ENCODE results near the gene DCUN1D3. TPM values are rescaled to one million over a fixed set of nuclear protein-coding genes. Genes with fewer than 3 reads are reported as not detected.

DCUN1D3 gene
- polyA plus RNA-seq, 1 donor (not counting 4 experiments of a cell fraction or from before 2014, with no cell fraction given), result 9.4 TPM

DNA sequence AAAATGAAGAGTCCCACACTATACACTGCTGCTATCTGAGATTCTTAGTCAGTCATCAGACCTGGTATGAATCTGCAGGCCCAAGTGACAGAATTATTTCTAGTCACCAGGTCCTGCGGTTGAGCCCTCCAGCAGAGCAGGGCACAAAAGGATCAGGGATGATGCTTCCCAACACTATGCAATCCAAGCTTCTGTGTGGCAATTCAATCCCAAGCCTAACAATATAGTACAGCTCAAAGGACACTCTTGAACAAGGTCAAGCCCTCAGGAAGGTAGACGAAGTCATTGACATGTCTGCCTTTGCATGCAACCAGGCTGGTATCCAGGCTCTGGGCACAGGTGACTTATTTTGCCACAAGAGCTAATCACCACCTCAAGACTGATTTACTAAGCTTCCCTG lies 5.8 kb downstream of the DCUN1D3 start:
- Histone ChIP-seq H3K4me1 (ENCODE audit: control insufficient read depth, extremely low read depth, insufficient read depth, low read length) (peaks cover 24% of the 10 kb centered on the region), H3K79me2 (ENCODE audit: control insufficient read depth, insufficient read depth, low read length) (peaks cover 94% of the 10 kb centered on the region), H3K9me3 (ENCODE audit: control insufficient read depth, low read depth, low read length) (no peaks in the 10 kb centered on the region), H3K4me2 (ENCODE audit: control insufficient read depth, extremely low read depth, insufficient read depth, low read depth, low read length) (no peak overlapping the region), H3K9ac (ENCODE audit: control insufficient read depth, extremely low read depth, insufficient read depth, low read length) (no peak overlapping the region), H3K4me3 (ENCODE audit: control insufficient read depth in 2 of 3, extremely low read depth in 1 of 3, insufficient read depth in 2 of 3, low read depth in 1 of 3, low read length in 3 of 3) (no peak overlapping the region), H4K20me1 (ENCODE audit: control insufficient read depth, extremely low read depth, insufficient read depth, low read length) (no peaks in the 10 kb centered on the region), H3K36me3 (ENCODE audit: control insufficient read depth in 2 of 2, extremely low read depth in 1 of 2, insufficient read depth in 2 of 2, low read length in 2 of 2) (peaks cover 16 to 28% of the 10 kb centered on the region in 2 experiments), H3K27me3 (ENCODE audit: control insufficient read depth, extremely low read depth, insufficient read depth, low read length) (no peaks in the 10 kb centered on the region), H2AFZ (ENCODE audit: control insufficient read depth, low read length) (no peak overlapping the region), H3K27ac (ENCODE audit: control insufficient read depth, insufficient read depth, low read length) (no peak overlapping the region), H3K9me1 (ENCODE audit: control insufficient read depth, extremely low read depth, insufficient read depth, low read length) (peaks cover 5% of the 10 kb centered on the region)
- dilution Hi-C loops (cut with MboI; ENCODE audit: extremely low pct_ligation_motif_present, low sequenced_read_pairs), result no loop called here
- DNase-seq (ENCODE audit: low read depth, low spot score) (no peak), FAIRE-seq (no peak)
- no peak for TF ChIP-seq EZH2 (IDR thresholded peaks at IDR 0.05; ENCODE audit: low read length)
- TF ChIP-seq, protein P1, sequence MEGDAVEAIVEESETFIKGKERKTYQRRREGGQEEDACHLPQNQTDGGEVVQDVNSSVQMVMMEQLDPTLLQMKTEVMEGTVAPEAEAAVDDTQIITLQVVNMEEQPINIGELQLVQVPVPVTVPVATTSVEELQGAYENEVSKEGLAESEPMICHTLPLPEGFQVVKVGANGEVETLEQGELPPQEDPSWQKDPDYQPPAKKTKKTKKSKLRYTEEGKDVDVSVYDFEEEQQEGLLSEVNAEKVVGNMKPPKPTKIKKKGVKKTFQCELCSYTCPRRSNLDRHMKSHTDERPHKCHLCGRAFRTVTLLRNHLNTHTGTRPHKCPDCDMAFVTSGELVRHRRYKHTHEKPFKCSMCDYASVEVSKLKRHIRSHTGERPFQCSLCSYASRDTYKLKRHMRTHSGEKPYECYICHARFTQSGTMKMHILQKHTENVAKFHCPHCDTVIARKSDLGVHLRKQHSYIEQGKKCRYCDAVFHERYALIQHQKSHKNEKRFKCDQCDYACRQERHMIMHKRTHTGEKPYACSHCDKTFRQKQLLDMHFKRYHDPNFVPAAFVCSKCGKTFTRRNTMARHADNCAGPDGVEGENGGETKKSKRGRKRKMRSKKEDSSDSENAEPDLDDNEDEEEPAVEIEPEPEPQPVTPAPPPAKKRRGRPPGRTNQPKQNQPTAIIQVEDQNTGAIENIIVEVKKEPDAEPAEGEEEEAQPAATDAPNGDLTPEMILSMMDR (optimal IDR thresholded peaks at IDR 0.05 in 1 of 3, IDR thresholded peaks at IDR 0.05 in 1 of 3, conservative IDR thresholded peaks at IDR 0.05 in 1 of 3; ENCODE audit: extremely low read depth in 1 of 3, insufficient read depth in 2 of 3, low read length in 3 of 3), result no peak

DNA sequence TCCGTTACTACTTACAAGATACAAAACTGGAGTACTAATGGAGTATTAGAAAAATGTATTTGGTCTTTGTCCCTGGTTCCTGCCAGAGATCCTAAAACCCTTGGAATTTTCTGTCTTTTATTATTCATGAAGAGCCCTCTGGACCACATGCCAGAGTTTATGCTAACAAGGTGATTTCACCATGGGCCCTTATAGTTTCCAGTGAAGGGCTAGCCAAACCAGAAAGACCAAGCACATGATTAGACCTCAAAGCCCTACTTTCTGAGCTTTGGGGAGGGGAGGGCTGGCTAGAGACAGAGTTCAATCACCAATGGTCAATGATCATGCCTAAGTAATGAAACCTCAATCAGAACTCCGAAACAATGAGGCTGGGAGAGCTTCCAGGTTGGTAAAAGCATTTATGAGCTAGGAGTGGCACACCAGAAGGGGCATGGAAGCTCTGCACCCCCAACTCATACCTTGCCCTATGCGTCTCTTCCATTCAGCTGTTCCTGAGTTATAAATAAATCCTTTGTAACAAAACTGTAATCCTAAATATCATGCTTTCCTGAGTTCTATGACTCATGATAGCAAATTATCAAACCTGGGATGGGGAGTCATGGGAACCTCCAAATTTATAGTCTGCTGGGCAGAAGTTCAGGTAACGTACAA lies 10.4 kb downstream of the DCUN1D3 start:
- TF ChIP-seq, protein P1 (optimal IDR thresholded peaks at IDR 0.05 in 1 of 3, IDR thresholded peaks at IDR 0.05 in 1 of 3, conservative IDR thresholded peaks at IDR 0.05 in 1 of 3; ENCODE audit: extremely low read depth in 1 of 3, insufficient read depth in 2 of 3, low read length in 3 of 3), result no peak
- TF ChIP-seq EZH2 (IDR thresholded peaks at IDR 0.05; ENCODE audit: low read length), result no peak
- Histone ChIP-seq H3K4me3 (ENCODE audit: control insufficient read depth in 2 of 3, extremely low read depth in 1 of 3, insufficient read depth in 2 of 3, low read depth in 1 of 3, low read length in 3 of 3) (no peak overlapping the region), H3K9me3 (ENCODE audit: control insufficient read depth, low read depth, low read length) (no peaks in the 10 kb centered on the region), H2AFZ (ENCODE audit: control insufficient read depth, low read length) (no peak overlapping the region), H3K79me2 (ENCODE audit: control insufficient read depth, insufficient read depth, low read length) (peaks cover 82% of the 10 kb centered on the region), H3K4me2 (ENCODE audit: control insufficient read depth, extremely low read depth, insufficient read depth, low read depth, low read length) (no peak overlapping the region), H3K27ac (ENCODE audit: control insufficient read depth, insufficient read depth, low read length) (no peak overlapping the region), H3K9ac (ENCODE audit: control insufficient read depth, extremely low read depth, insufficient read depth, low read length) (no peak overlapping the region), H3K4me1 (ENCODE audit: control insufficient read depth, extremely low read depth, insufficient read depth, low read length) (no peaks in the 10 kb centered on the region), H3K27me3 (ENCODE audit: control insufficient read depth, extremely low read depth, insufficient read depth, low read length) (no peaks in the 10 kb centered on the region), H3K9me1 (ENCODE audit: control insufficient read depth, extremely low read depth, insufficient read depth, low read length) (no peaks in the 10 kb centered on the region), H4K20me1 (ENCODE audit: control insufficient read depth, extremely low read depth, insufficient read depth, low read length) (no peaks in the 10 kb centered on the region), H3K36me3 (ENCODE audit: control insufficient read depth in 2 of 2, extremely low read depth in 1 of 2, insufficient read depth in 2 of 2, low read length in 2 of 2) (peaks cover 16 to 19% of the 10 kb centered on the region in 2 experiments)
- dilution Hi-C loops (cut with MboI; ENCODE audit: extremely low pct_ligation_motif_present, low sequenced_read_pairs), result no loop called here
- FAIRE-seq (no peak), DNase-seq (ENCODE audit: low read depth, low spot score) (no peak)

All from keratinocyte (primary cell).